Measurements from ENCODE around the gene NUCB1. TPM values are rescaled to one million over a fixed set of nuclear protein-coding genes. Genes with fewer than 3 reads are reported as not detected.
"Not testable (repeated sequence)": the region's sequence is repeated elsewhere in the genome, so short reads cannot be mapped to it uniquely, and the experiment has no call there.

Gene NUCB1
- total and polyA plus RNA-seq, 2 experiments from 2014 or later, result 230 to 337 TPM

- Histone ChIP-seq H3K27ac (no peak overlapping the region), H3K36me3 (peaks cover 28% of the 10 kb centered on the region), H3K4me1 (ENCODE audit: low read depth) (no peaks in the 10 kb centered on the region), H3K9me3 (ENCODE audit: low read depth) (no peaks in the 10 kb centered on the region), H3K4me3 (no peak overlapping the region), H3K27me3 (no peaks in the 10 kb centered on the region)
- DNase-seq (ENCODE audit: low read depth in 1 of 2, low spot score in 1 of 2), result no peak
- TF ChIP-seq, protein P1, sequence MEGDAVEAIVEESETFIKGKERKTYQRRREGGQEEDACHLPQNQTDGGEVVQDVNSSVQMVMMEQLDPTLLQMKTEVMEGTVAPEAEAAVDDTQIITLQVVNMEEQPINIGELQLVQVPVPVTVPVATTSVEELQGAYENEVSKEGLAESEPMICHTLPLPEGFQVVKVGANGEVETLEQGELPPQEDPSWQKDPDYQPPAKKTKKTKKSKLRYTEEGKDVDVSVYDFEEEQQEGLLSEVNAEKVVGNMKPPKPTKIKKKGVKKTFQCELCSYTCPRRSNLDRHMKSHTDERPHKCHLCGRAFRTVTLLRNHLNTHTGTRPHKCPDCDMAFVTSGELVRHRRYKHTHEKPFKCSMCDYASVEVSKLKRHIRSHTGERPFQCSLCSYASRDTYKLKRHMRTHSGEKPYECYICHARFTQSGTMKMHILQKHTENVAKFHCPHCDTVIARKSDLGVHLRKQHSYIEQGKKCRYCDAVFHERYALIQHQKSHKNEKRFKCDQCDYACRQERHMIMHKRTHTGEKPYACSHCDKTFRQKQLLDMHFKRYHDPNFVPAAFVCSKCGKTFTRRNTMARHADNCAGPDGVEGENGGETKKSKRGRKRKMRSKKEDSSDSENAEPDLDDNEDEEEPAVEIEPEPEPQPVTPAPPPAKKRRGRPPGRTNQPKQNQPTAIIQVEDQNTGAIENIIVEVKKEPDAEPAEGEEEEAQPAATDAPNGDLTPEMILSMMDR (IDR thresholded peaks at IDR 0.05; ENCODE audit: low read depth, low read length), result no peak
Observed at GRCh38 chr19:48907671-48908070, 7.6 kb downstream of the NUCB1 start.

- H3K27me3 ChIP-seq; H3K9me3 ChIP-seq (ENCODE audit: low read depth); H3K27ac ChIP-seq; H3K4me3 ChIP-seq; H3K4me1 ChIP-seq (ENCODE audit: low read depth); DNase-seq (ENCODE audit: low read depth in 1 of 2, low spot score in 1 of 2): not testable (repeated sequence)
- H3K36me3 ChIP-seq, result peaks cover 40% of the 10 kb centered on the region
Observed at GRCh38 chr19:48909424-48910077, 9.4 kb downstream of the NUCB1 start.

- no peaks in the 10 kb centered on the region for H3K4me1 ChIP-seq (ENCODE audit: low read depth)
- no peak overlapping the region for H3K27ac ChIP-seq
- TF ChIP-seq, protein P1 (IDR thresholded peaks at IDR 0.05; ENCODE audit: low read depth, low read length), result no peak
- no peaks in the 10 kb centered on the region for H3K27me3 ChIP-seq
- DNase-seq (ENCODE audit: low read depth in 1 of 2, low spot score in 1 of 2), result no peak
- H3K4me3 ChIP-seq, result no peak overlapping the region
- H3K36me3 ChIP-seq, result peaks cover 32% of the 10 kb centered on the region
- no peaks in the 10 kb centered on the region for H3K9me3 ChIP-seq (ENCODE audit: low read depth)
Observed at GRCh38 chr19:48910803-48911202, 10.7 kb downstream of the NUCB1 start.

GRCh38 chr19:48913114-48913889, 13.2 kb downstream of the NUCB1 start:
- Histone ChIP-seq H3K9me3 (ENCODE audit: low read depth) (no peaks in the 10 kb centered on the region), H3K36me3 (peaks cover 41% of the 10 kb centered on the region), H3K27me3 (no peaks in the 10 kb centered on the region), H3K4me1 (ENCODE audit: low read depth) (no peaks in the 10 kb centered on the region), H3K27ac (no peak overlapping the region), H3K4me3 (no peak overlapping the region)
- TF ChIP-seq, protein P1 (IDR thresholded peaks at IDR 0.05; ENCODE audit: low read depth, low read length), result no peak
- DNase-seq (ENCODE audit: low read depth in 1 of 2, low spot score in 1 of 2), result no peak

DNA sequence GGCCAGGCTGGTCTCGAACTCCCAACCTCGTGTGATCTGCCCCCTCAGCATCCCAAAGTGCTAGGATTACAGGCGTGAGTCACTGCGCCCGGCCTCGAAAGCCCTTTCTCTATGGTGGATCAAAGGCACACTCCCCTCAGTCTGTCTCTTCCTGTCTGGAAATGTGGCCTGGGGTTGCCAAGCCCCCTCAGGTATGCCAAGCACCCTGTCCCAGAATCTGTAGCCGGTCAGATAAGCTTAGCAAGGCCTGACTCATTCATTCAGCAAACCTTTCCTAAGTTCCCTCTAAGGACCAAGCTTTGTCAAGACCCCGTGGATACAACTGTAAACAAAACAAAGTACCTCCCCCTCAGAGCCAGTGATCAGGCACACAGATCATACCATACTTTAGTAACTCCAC, 14.1 kb downstream of the NUCB1 start:
- Histone ChIP-seq H3K9me3 (ENCODE audit: low read depth) (no peaks in the 10 kb centered on the region), H3K4me3 (no peak overlapping the region), H3K27ac (no peak overlapping the region), H3K36me3 (peaks cover 45% of the 10 kb centered on the region), H3K27me3 (no peaks in the 10 kb centered on the region), H3K4me1 (ENCODE audit: low read depth) (no peaks in the 10 kb centered on the region)
- TF ChIP-seq, protein P1 (IDR thresholded peaks at IDR 0.05; ENCODE audit: low read depth, low read length), result no peak
- DNase-seq (ENCODE audit: low read depth in 1 of 2, low spot score in 1 of 2), result no peak

GRCh38 chr19:48915757-48916156, 15.6 kb downstream of the NUCB1 start:
- TF ChIP-seq, protein P1 (IDR thresholded peaks at IDR 0.05; ENCODE audit: low read depth, low read length), result no peak
- Histone ChIP-seq H3K27ac (no peak overlapping the region), H3K27me3 (no peaks in the 10 kb centered on the region), H3K4me1 (ENCODE audit: low read depth) (no peaks in the 10 kb centered on the region), H3K36me3 (peaks cover 40% of the 10 kb centered on the region), H3K4me3 (no peak overlapping the region), H3K9me3 (ENCODE audit: low read depth) (no peaks in the 10 kb centered on the region)
- DNase-seq (ENCODE audit: low read depth in 1 of 2, low spot score in 1 of 2), result no peak

Data from cardiac muscle cell (in vitro differentiated cells and primary cell).